Stimulated activated CD8-positive, alpha-beta memory T cell treated with anti-CD3 and anti-CD28 coated beads, Interleukin-2, amount 100 ng/mL, for 1 hour (primary cell): ENCODE results near the gene CORO1C.
A peak's percentile ranks its signal among the peaks of the same experiment; 100 is the strongest.
"Not testable (repeated sequence)": the region's sequence is repeated elsewhere in the genome, so short reads cannot be mapped to it uniquely, and the experiment has no call there.

Experiments
- DNase-seq, 2 donors: peaks; one replicate each; pipeline ENCODE4 v3.0.0-alpha.2; 2020; ENCODE audit warnings: low read depth in 2 of 2

Gene CORO1C

DNA sequence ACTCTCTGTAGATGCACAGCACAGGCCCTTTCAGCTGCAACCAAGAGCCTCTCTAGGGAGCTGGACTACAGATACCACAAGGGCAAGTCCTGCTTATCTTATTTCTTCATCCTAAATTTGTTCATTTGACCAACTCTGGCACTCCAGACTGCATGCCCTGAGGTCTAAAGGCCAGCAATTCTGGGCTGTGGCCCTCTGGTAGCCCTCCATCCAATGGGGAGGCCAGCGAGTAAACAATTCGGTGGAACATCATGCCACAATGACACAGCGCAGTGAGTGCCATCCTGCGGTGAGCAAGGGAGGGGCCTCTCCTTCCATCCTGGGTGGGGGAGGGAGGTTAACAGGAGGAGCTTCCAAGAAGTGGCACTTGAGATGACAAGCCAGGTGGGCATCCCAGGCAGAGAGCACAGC, 97.0 kb downstream of the CORO1C start:
- no peak for DNase-seq

DNA sequence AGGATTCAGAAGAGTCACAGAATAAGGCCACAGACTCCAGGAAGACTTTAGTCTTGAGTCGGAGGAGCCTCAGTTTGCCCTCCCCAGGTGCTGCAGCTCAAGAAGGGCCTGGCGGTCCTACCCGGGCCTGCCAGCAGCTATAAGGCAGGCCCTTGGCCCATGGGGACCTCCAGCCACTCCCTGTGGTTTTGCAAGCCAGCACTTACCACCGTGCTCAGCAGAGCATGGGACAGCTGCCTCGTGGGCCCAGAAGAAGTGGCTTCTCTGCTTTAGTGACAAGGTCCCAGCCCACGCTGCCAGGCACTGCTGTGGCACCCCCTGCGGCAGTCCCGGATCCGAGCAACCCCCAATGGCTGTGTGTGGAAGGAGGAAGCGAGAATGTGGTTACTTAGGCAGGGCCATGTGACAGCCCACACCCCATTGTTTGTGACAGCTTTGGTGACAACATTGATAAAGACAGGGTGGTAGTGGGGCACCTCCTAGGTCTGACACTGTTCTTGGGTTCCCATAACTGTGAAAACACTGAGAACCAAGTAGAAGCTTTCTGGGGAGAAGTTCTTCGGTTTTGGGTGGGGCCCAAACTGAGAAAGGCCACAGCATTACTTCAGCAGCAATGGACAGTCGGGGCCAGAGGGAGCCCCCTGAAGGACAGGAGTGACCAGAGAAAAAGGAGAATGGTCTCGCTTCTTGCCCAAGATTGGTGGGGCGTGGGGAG, 97.6 kb downstream of the CORO1C start, which contains the start of gene SELPLG:
Gene SELPLG, minus strand, starts transcription at position 361 of the 715 bp plus-strand sequence. CDS start 9,587 bp downstream, outside the sequence.
- peak; percentile 64 to 69 for DNase-seq

DNA sequence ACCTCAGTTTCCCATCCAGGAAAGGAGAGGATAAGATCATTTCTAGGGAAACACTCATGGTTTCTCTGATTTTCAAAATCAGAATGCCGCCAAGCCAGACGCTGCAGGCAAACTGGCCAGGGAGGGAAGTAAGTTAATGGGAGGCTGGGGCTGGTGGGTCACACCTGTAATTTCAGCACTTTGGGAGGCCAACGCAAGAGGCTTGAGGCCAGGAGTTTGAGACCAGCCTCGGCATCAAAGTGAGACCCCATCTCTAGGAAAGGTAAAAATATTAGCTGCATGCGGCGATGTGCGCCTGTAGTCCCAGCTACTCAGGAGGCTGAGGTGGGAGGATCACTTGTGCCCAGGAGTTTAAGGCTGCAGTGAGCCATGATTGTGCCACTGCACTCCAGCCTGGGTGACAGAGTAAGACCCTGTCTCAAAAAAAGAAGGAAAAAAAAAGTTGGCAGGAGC, 98.2 kb downstream of the CORO1C start:
- no peak for DNase-seq

DNA sequence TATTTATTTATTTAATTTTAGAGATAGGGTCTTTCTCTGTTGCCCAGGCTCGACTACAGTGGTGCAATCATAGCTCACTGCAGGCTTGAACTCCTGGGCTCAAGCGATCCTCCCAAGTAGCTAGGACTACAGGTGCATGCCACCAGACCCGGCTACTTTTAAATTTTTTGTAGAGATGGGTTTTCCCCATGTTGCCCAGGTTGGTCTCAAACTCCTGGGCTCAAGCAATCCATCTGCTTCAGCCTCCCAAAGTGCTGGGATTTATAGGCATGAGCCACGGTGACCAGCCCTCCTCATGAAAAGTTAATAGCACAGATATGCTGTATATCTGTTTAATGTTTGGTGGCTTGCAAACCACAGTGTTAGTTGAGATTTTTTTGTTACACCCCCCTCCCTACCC, 100.1 kb downstream of the CORO1C start:
- DNase-seq = not testable (repeated sequence)

DNA sequence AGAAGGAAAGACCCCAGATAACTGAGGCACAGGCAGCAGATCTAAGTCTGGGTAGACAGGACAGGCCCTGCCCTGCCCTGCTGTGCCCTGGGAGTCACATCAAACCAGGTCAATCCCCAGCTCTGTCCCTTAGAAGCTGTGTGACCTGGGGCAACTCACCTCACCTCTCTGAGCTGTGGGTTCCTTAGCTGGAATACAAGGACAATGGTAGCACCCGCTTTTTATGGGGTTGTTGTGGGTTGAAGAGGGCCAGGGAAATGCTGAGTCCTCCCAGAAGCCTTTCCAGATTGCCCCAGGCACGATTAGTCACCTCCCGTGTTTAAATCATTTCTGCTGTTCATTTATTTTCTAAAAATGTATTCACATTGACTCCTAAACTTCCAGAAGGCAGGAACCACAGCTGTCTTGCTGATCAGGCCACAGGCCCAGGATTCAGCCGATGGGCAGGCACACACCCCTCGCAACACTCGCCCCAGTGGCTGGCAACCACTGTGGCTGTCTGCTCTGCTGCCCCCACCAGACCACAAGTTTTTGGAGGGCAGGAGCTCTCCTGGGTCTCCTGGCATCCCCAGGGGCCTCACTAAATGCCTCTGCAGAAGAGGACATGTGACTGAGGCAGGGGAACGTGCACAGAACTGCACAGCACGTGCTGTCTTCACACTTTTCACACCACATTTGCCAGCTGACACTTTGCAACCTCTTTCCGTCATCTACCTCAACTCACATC, 100.7 kb downstream of the CORO1C start:
- no peak for DNase-seq

DNA sequence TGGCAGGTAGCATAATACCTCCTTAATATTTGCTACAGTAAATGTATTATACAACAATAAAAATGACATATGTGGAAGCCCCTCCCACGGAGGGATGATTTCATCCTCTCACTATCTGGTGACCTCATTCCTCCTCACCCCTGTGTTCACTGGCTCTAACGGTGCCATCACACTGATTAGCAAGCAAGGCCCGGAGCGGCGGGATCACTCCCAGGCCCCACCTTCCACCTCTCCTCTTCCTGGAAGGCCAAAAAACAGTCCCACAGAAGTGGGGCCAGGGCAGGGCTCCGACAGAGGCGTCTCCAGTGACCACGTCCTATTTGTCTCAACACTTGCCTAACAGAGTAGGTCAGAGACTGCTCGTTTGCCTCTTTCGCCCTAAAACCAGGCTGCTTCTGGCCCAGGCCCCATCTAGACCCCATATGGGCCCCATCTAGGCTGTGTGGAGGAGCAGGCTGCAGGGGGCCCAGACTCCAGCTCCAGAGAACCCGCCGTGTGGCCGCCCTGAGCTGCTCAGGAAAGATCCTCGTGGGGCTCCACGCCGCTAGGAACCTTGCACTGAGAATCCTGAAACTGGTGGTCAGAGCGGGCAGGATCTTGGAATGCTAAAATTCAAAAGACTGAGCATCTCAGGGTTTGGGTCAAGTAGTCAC, 101.4 kb downstream of the CORO1C start:
- no peak for DNase-seq

DNA sequence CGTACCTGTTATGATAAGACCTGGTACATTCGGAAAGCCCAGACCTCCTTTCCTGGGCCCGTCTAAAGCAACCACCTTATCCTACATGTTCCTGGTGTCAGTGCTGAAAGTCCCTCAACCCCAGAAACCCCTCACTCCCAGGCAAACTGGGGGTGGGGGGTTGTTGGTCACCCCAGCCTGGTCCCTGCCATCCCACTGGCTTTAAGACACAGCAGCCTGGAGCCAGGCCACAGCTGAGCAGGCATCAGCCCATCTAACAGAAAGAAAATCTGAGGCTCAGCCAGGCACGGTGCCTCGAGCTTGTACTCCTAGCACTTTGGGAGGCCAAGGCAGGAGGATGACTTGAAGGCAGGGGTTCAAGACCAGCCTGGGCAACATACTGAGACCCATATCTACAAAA, 102.2 kb downstream of the CORO1C start:
- DNase-seq = no peak

DNA sequence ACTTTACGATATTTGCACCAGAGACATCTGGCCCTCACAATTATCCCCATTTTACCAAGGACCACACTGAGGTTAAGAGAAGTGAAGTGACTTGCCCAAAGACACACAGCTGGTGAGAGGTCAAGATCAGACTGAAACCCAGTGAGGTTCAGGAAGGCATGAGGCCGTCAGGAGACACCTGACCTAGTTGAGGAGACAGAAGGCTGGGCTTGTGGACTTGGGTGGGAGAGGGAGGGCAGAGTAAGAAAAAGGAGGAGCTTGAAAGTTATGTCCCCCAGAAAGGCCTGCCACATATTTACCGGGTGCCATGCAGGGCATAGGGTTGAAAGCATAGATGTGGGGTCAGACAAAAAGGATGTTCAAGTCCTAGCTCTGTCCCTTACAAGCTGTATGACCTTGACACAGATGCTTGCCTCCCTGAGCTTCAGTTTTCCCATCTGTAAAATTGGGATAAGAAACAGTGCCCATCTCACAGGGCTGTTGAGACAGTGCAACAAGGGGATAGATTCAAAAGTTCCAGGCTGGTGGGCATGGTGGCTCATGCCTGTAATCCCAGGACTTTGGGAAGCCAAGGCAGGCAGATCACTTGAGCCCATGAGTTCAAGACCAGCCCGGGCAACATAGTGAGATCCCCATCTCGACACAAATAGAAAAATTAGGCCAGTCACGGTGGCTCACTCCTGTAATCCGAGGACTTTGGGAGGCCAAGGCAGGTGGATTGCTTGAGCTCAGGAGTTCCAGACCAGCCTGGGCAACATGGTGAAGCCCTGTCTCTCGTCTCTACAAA, 104.0 kb downstream of the CORO1C start:
- DNase-seq = no peak

DNA sequence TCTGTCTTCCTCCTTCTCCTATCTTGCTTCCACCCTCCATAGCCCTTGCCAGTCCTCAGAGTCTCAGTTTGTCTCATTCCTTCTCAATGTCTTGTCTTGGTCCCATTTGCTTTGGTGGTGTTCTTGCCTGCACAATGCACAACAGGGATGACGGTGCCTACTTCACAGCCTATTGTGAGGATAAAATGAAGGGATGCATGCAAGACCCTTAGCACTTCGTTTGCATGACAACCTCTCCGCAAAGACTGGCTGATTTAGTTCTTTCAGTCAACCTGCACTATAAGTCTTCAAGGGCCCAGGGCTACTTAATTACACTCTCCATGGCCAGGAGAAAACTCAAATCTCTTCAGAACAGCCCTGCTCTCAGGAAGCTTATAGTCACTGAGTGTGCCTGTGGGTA, 106.1 kb downstream of the CORO1C start:
- no peak for DNase-seq

DNA sequence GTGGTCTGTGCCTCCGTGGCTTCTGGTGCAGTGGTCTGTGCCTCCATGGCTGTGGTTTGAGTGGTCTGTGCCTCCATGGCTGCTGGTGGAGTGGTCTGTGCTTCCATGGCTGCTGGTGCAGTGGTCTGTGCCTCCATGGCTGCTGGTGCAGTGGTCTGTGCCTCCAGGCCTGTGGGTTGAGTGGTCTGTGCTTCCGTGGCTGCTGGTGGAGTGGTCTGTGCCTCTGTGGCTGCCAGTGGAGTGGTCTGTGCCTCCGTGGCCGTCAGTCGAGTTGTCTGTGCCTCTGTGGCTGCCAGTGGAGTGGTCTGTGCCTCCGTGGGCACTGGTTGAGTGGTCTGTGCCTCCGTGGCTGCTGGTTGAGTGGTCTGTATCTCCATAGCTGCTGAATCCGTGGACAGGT, 107.7 kb downstream of the CORO1C start:
- DNase-seq = no peak

DNA sequence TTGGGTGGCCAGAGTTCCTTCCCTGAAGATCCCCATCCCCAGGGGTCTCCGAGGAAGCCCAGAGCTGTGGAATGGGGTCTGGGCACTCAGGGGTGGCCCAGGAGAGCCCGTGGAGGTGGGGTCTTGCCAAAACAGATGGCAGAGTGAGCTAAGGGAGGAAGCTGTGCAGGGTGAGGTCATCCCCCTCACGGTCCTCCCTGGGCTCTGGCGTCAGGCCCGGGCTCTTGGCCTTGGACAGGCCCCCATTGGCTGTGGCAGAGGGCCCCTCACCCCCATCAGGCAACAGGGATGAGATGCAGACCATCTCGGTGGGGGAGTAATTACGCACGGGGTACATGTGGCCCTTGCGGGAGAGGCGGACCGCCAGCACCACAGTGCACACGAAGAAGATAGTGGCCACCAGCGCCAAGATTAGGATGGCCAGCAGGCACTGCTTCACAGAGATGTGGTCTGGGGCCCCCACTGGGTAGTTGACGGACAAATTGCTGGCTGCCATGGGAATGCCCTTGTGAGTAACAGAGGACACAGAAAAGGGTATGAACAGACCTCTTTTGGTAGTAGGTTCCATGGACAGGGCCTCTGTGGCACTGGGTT, 108.3 kb downstream of the CORO1C start:
- no peak for DNase-seq

DNA sequence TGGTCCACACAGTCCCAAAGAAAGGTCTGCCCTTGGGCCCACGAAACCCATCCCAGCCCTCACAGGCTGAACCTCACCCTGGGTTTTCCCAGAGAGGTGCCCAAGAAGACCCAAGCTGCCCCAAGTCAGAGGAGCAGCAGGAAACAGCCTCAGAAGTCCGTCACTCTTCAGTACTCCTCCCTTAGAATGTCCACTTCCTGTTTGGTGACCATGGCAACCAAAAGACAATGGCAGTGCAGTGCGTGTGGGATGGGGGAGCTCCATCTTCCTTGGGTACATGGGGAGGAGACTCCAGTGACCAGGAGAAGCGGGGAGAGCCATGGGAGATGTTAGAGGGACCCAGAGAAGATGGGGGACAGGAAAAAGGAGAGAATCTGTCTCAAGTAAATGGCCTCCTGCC, 108.9 kb downstream of the CORO1C start:
- DNase-seq = no peak

DNA sequence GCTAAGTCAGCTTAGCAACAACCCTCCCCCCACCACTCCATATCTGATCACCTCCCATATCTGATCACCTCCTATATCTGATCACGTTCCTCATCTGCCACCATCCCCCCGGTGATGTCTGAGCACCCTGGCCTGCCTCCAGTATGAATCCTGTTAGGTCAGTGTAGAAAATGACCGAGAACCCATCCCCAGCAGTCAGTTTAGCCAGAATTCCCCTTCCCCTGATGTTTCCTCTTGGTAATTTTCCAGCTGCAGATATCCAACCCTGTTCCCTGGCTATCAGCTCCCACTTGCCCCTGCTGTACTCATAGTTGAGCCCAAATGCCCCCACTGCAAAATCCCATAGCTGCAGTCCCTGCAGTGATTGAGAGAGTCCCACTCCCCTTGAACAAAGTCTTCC, 110.2 kb downstream of the CORO1C start:
- DNase-seq = no peak

DNA sequence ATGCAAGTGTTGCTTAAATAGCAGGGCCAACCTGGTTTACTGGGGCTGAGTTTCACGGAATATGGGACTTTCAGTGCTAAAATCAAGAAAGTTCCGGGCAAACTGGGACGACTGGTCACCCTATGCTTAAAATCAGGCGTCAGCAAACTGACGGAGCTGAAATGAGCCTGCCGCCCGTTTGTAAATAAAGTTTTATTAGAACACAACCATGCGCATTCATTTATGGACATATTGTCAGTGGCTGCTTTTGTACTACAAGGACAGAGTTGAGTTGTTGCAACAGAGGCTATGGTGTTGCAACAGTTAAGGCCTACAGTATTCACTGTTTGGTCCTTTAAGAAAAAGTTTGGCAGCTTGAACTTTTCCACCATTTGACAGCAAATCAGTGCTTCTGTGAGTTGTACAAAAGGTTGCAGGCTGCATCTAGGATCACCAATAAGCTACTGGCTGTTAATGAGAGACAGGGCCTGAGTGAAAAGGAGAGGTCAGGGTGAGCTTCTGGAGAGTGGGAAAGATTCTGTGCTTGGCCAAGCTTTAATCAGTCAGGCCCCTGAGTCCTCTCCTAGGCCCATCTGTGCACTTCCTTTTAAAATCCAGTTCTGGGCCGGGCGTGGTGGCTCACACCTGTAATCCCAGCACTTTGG, 111.0 kb downstream of the CORO1C start:
- no peak for DNase-seq

DNA sequence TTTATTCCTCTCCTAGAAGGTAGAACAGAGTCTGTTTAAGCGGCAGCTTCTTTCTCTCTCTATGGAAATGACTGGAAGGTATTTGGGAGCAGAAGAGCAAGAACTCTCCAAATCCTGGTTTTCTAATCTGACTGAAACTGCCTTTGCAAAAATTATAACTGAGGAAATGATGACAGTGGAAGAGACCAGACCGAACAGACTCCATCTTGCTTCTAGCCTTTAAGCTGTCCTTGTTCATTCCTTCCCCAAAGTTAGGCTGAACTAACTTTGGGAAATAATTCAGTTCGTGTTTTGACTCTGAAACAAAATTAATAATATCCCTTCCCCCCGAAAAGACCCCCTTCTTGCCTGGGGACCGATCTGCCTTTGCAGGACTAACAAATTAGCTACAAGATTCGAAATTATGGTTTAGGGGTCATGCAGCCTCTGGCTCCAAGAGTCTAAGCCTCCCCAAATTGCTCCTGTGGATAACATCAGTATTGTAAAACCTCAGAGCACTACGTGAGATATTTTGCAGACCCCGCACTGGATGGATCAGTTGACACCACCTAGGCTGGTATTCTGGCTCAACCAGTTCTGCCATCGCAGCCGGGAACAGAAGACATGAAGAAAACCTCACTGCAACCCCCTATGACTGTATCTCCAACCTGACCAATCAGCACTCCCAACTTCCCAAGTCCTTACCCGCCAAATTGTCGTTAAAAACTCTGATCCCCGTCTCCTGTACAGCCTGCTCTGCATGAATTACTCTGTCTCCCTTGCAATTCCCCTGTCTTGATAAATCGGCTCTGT, 111.8 kb downstream of the CORO1C start:
- DNase-seq = no peak

DNA sequence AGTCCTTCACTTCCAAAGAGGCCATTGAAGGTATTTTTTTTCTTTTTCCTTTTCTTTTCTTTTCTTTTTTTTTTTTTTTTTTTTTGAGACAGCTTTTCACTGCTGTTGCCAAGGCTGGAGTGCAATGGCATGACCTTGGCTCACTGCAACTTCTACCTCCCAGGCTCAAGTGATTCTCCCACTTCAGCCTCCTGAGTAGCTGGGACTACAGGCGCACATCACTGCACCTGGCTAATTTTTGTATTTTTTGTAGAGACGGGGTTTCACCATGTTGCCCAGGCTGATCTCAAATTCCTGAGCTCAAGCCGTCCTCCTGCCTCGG, 112.4 kb downstream of the CORO1C start:
- not testable (repeated sequence) for DNase-seq

DNA sequence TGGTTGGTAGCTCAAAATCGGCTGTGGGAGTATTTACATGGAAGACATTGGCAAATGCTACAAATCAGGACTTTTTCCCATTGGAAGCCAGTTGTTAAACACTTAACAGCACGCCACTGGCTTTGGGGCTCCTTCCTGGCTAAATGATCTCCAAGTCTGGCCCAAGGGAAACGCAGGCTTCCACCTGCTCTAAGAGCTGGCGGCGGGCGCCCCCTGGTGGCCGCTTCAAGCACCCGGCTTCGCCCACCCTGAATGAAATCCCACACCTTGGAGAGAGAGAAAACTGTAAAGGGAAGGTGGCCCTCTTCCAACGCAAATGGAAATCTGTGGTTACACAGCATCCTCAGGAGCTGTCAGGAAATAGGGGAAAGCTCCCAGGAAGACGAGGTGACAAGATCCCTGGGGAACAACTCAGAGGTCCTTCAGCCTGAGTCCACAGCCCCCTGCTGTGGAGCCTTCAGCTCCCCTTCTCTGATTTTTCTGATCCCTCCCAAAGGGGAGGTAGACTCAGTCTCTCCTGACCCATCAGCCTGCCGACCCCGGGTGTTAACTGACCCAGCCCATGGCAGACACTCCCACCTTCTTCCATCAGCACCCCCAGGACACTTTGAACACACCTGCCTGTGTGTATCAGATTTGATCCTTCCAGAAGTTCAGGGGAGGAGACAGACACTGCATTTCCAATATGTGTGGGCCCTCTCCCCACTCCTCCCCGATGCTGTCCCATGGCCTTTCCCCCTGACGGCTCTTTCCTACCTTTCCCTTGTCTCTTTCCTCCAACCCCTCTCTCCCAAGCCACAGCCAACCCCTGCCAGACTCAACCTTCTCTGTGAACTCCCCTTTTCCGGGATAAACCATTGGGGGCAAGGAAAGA, 113.0 kb downstream of the CORO1C start:
- DNase-seq = peak; percentile 48 to 61

DNA sequence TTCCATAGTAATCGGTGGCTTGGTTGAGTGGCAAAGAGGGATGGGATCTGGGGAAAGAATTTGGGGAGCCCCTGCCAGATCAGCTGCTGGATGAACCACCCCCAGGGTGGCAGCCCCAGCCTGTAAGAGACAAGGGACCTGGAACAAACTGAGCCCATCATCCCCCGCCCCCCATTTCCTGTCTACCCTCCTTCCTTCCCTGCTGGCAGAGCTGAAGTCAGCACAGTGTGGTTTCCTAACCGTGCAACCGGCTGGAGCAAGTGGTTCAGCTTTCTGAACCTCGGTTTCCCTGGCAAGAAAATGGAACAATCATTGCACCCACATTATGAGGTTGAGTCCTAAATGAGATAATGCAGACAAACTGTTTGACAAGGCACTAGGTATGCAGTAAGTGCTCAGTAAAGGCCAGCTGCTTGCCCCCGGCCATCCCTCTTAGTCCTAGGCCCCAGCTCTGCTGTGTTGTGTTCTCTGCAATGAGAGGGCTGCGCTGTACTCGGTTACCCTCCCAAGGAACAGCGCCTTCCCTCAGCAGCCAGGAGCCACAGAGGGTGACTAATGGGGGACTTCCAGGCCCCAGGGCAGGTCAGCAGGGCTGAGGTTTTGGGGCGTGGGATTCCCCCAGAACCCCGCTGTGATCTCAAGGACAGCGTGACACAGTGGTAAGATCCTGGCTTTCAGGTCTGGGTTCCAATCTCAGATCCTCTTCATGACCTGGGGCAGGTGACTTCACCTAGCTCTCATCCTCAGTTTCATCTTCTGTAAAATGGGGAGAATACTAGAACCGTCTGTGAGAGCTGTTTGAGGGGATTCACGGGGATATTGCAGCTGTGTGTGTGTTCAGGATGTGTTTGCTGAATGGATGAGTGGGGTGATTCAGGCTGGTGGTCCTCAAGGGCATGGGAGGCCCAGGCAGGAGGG, 114.1 kb downstream of the CORO1C start:
- peak; percentile 57 to 63 for DNase-seq
